ENCODE measurements around the gene TEX51.

Gene TEX51

DNA sequence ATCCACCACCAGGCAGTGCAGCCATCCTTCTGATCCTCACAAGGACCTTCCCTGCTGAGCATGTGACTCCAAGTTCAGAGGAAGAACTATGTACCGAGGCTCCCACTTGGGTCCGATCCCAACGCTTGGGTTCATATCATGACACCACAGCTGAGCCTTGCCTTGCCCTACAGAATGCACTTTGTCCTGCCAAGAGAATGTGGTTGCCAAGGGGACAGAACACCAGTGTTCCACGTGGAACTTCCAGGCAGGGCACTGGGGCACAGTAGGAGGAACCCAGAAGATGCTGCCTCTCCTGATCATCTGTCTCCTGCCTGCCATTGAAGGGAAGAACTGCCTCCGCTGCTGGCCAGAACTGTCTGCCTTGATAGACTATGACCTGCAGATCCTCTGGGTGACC, at the start of gene TEX51:
TEX51 (plus strand) TSS at position 255 of the 400 bp plus-strand sequence; CDS start at position 284, 29 bp downstream.
- Histone ChIP-seq H3K9me2 (replicated peaks; ENCODE audit: insufficient read depth, low read length) (no peaks in the 10 kb centered on the region), H4K20me1 (ENCODE audit: insufficient read depth, low read length) (no peaks in the 10 kb centered on the region), H3K9ac (ENCODE audit: low read length) (no peak within 1 kb of the TSS), H3K4me3 (ENCODE audit: low read length) (no peak within 1 kb of the TSS), H3K9me3 (replicated peaks; ENCODE audit: insufficient read depth, low read length) (no peaks in the 10 kb centered on the region), H2AFZ (ENCODE audit: low read length) (no peak within 1 kb of the TSS), H3F3A (ENCODE audit: insufficient read depth, low read length) (no peaks in the 10 kb centered on the region), H3K4me2 (ENCODE audit: low read depth, low read length) (no peak within 1 kb of the TSS), H3K27me3 (replicated peaks; ENCODE audit: insufficient read depth, low read length) (no peaks in the 10 kb centered on the region), H3K4me1 (ENCODE audit: low read length) (no peaks in the 10 kb centered on the region), H3K36me3 (replicated peaks; ENCODE audit: insufficient read depth, low read length) (no peaks in the 10 kb centered on the region), H3K79me2 (ENCODE audit: low read length) (no peaks in the 10 kb centered on the region), H3K27ac (ENCODE audit: low read length) (no peak within 1 kb of the TSS)
- TF ChIP-seq EZH2phosphoT487 (IDR thresholded peaks at IDR 0.05; ENCODE audit: low read length) (no peak), EZH2 (optimal IDR thresholded peaks at IDR 0.05; ENCODE audit: low read depth, low read length) (no peak)
- TF ChIP-seq, protein P1, sequence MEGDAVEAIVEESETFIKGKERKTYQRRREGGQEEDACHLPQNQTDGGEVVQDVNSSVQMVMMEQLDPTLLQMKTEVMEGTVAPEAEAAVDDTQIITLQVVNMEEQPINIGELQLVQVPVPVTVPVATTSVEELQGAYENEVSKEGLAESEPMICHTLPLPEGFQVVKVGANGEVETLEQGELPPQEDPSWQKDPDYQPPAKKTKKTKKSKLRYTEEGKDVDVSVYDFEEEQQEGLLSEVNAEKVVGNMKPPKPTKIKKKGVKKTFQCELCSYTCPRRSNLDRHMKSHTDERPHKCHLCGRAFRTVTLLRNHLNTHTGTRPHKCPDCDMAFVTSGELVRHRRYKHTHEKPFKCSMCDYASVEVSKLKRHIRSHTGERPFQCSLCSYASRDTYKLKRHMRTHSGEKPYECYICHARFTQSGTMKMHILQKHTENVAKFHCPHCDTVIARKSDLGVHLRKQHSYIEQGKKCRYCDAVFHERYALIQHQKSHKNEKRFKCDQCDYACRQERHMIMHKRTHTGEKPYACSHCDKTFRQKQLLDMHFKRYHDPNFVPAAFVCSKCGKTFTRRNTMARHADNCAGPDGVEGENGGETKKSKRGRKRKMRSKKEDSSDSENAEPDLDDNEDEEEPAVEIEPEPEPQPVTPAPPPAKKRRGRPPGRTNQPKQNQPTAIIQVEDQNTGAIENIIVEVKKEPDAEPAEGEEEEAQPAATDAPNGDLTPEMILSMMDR (IDR thresholded peaks at IDR 0.05; ENCODE audit: low read length) = no peak
- no peak for DNase-seq

DNA sequence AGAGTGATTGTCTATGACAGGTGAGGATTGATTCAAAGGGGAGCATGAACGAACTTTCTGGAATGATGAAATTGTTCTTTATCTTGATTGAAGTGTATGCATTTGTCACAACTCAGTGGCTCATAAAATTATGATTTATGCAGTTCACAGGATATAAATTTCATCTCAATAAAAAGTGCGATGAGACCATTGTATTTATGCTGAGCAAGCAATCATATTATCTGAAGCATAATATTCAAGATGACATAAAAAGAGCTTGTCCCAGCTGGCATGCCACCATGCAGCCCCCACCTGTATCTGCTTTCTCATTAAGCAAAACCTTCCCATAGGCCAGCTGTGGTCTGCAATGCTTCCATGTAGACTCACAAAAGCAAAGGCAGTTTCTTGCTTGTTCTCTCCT, 49.6 kb upstream of the TEX51 start:
- Histone ChIP-seq H3K4me1 (ENCODE audit: low read length) (no peaks in the 10 kb centered on the region), H3K36me3 (replicated peaks; ENCODE audit: insufficient read depth, low read length) (no peaks in the 10 kb centered on the region), H4K20me1 (ENCODE audit: insufficient read depth, low read length) (no peaks in the 10 kb centered on the region), H3K4me3 (ENCODE audit: low read length) (no peak overlapping the region), H3K9ac (ENCODE audit: low read length) (no peak overlapping the region), H3F3A (ENCODE audit: insufficient read depth, low read length) (no peaks in the 10 kb centered on the region), H3K4me2 (ENCODE audit: low read depth, low read length) (no peak overlapping the region), H2AFZ (ENCODE audit: low read length) (no peak overlapping the region), H3K9me2 (replicated peaks; ENCODE audit: insufficient read depth, low read length) (no peaks in the 10 kb centered on the region), H3K27ac (ENCODE audit: low read length) (no peak overlapping the region), H3K27me3 (replicated peaks; ENCODE audit: insufficient read depth, low read length) (no peaks in the 10 kb centered on the region), H3K79me2 (ENCODE audit: low read length) (no peaks in the 10 kb centered on the region), H3K9me3 (replicated peaks; ENCODE audit: insufficient read depth, low read length) (no peaks in the 10 kb centered on the region)
- TF ChIP-seq EZH2phosphoT487 (IDR thresholded peaks at IDR 0.05; ENCODE audit: low read length) = no peak
- TF ChIP-seq, protein P1 (IDR thresholded peaks at IDR 0.05; ENCODE audit: low read length) = no peak
- no peak for TF ChIP-seq EZH2 (optimal IDR thresholded peaks at IDR 0.05; ENCODE audit: low read depth, low read length)
- no peak for DNase-seq

DNA sequence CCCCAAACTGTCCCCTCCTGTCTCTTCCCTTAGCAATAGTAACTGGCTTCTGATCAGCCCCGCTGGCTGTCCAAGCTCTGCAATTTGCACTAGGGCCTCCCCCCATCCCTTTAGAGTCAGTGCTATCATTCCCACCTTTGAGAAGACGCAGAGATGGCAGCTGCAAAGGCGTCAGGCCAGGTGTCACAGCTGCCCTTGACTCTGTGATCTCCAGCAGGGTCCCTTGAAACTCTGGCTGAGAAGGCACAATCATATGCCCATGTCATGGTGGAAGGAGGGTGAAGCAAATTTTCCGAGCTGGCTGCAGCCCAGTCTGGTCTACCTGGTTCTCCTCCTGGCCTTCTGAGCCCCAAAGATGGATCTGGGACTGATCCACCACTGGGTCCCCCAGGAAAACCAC, 49.2 kb upstream of the TEX51 start:
- no peak for DNase-seq
- Histone ChIP-seq H4K20me1 (ENCODE audit: insufficient read depth, low read length) (no peaks in the 10 kb centered on the region), H3K27me3 (replicated peaks; ENCODE audit: insufficient read depth, low read length) (no peaks in the 10 kb centered on the region), H3K4me3 (ENCODE audit: low read length) (no peak overlapping the region), H3K79me2 (ENCODE audit: low read length) (no peaks in the 10 kb centered on the region), H3K9me3 (replicated peaks; ENCODE audit: insufficient read depth, low read length) (no peaks in the 10 kb centered on the region), H3K4me2 (ENCODE audit: low read depth, low read length) (no peak overlapping the region), H3K4me1 (ENCODE audit: low read length) (no peaks in the 10 kb centered on the region), H3K9ac (ENCODE audit: low read length) (no peak overlapping the region), H3K36me3 (replicated peaks; ENCODE audit: insufficient read depth, low read length) (no peaks in the 10 kb centered on the region), H3F3A (ENCODE audit: insufficient read depth, low read length) (no peaks in the 10 kb centered on the region), H2AFZ (ENCODE audit: low read length) (no peak overlapping the region), H3K27ac (ENCODE audit: low read length) (no peak overlapping the region), H3K9me2 (replicated peaks; ENCODE audit: insufficient read depth, low read length) (no peaks in the 10 kb centered on the region)
- no peak for TF ChIP-seq EZH2phosphoT487 (IDR thresholded peaks at IDR 0.05; ENCODE audit: low read length)

DNA sequence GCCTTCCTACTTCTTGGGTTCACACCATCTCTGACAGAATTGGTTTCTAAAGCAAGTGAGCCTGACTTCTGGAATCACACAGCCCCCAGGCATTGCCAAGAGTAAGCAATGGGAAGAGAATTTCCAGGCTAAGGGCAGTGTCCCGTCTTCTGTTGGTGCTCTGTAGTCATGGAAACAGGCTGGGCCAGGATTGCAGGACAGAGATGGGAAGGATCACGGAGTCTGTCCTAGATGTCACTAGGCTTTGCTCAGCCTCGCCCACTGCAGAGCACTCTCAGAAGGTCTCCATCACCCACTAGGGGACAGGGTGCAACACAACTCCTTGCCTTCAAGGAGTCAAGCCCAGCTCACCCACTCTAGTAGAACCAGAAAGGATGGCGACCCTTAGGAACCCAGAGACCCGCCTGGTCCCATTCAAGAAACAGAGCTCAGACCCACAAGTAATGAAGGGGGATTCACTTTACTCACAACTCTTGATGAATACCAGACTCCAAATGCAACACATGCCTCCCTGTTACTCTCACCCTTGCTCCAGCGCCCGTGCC, 48.6 kb upstream of the TEX51 start:
- no peak for DNase-seq
- Histone ChIP-seq H3K27ac (ENCODE audit: low read length) (no peak overlapping the region), H3K9me3 (replicated peaks; ENCODE audit: insufficient read depth, low read length) (no peaks in the 10 kb centered on the region), H3K9ac (ENCODE audit: low read length) (no peak overlapping the region), H3K4me2 (ENCODE audit: low read depth, low read length) (no peak overlapping the region), H3K4me3 (ENCODE audit: low read length) (no peak overlapping the region), H2AFZ (ENCODE audit: low read length) (no peak overlapping the region), H3F3A (ENCODE audit: insufficient read depth, low read length) (no peaks in the 10 kb centered on the region), H3K27me3 (replicated peaks; ENCODE audit: insufficient read depth, low read length) (no peaks in the 10 kb centered on the region), H3K36me3 (replicated peaks; ENCODE audit: insufficient read depth, low read length) (no peaks in the 10 kb centered on the region), H4K20me1 (ENCODE audit: insufficient read depth, low read length) (no peaks in the 10 kb centered on the region), H3K79me2 (ENCODE audit: low read length) (no peaks in the 10 kb centered on the region), H3K9me2 (replicated peaks; ENCODE audit: insufficient read depth, low read length) (no peaks in the 10 kb centered on the region), H3K4me1 (ENCODE audit: low read length) (no peaks in the 10 kb centered on the region)
- no peak for TF ChIP-seq EZH2 (optimal IDR thresholded peaks at IDR 0.05; ENCODE audit: low read depth, low read length)
- TF ChIP-seq, protein P1 (IDR thresholded peaks at IDR 0.05; ENCODE audit: low read length) = no peak
- TF ChIP-seq EZH2phosphoT487 (IDR thresholded peaks at IDR 0.05; ENCODE audit: low read length) = no peak
